HG03108 (cell line): ENCODE measurements around the gene FRMD4A.
"Not testable (repeated sequence)": the region's sequence is repeated elsewhere in the genome, so short reads cannot be mapped to it uniquely, and the experiment has no call there.

Experiments used
- ATAC-seq: cut with Tn5 transposase; IDR thresholded peaks from one replicate; pipeline ENCODE4 v1.9.1; 2021; ENCODE audit warnings: moderate library complexity; ENCODE audit not compliant: unreplicated experiment

Gene FRMD4A

GRCh38 chr10:13771992-13772391, 558.7 kb downstream of the FRMD4A start:
- ATAC-seq = no peak

- ATAC-seq = no peak
Measured at GRCh38 chr10:13770760-13771493, 559.8 kb downstream of the FRMD4A start.

- no peak for ATAC-seq
Measured at GRCh38 chr10:13769946-13770345, 560.8 kb downstream of the FRMD4A start.

- ATAC-seq = no peak
Measured at GRCh38 chr10:13767676-13768178, 563.0 kb downstream of the FRMD4A start.

GRCh38 chr10:13767148-13767547, 563.6 kb downstream of the FRMD4A start:
- ATAC-seq = not testable (repeated sequence)

- ATAC-seq = peak; percentile 68
Measured at GRCh38 chr10:13765641-13766341, 564.9 kb downstream of the FRMD4A start.

- ATAC-seq = no peak
Measured at GRCh38 chr10:13761490-13762091, 569.1 kb downstream of the FRMD4A start.

- ATAC-seq = no peak
Measured at GRCh38 chr10:13759168-13759567, 571.6 kb downstream of the FRMD4A start.

- ATAC-seq = no peak
Measured at GRCh38 chr10:13758756-13759155, 572.0 kb downstream of the FRMD4A start.

- ATAC-seq = no peak
Measured at GRCh38 chr10:13758312-13758711, 572.4 kb downstream of the FRMD4A start.

GRCh38 chr10:13754277-13754676, 576.4 kb downstream of the FRMD4A start:
- ATAC-seq = no peak

- ATAC-seq = no peak
Measured at GRCh38 chr10:13751191-13751764, 579.4 kb downstream of the FRMD4A start.

GRCh38 chr10:13750299-13751190, 580.2 kb downstream of the FRMD4A start:
- ATAC-seq = no peak

GRCh38 chr10:13745271-13745670, 585.5 kb downstream of the FRMD4A start:
- no peak for ATAC-seq

GRCh38 chr10:13743963-13744362, 586.8 kb downstream of the FRMD4A start:
- no peak for ATAC-seq

- ATAC-seq = no peak
Measured at GRCh38 chr10:13743101-13743693, 587.5 kb downstream of the FRMD4A start.

GRCh38 chr10:13741438-13741837, 589.3 kb downstream of the FRMD4A start:
- no peak for ATAC-seq

- no peak for ATAC-seq
Measured at GRCh38 chr10:13740461-13740860, 590.3 kb downstream of the FRMD4A start.

GRCh38 chr10:13739183-13739582, 591.5 kb downstream of the FRMD4A start:
- no peak for ATAC-seq

- ATAC-seq = no peak
Measured at GRCh38 chr10:13736506-13736905, 594.2 kb downstream of the FRMD4A start.
